HG02623 (cell line): ENCODE data around the gene STRADA.
"Not testable (repeated sequence)": the region's sequence is repeated elsewhere in the genome, so short reads cannot be mapped to it uniquely, and the experiment has no call there.

ENCODE experiments used
- ATAC-seq: cut with Tn5 transposase; IDR thresholded peaks from one replicate; pipeline ENCODE4 v1.9.1; 2021; ENCODE audit warnings: moderate library complexity; ENCODE audit not compliant: unreplicated experiment

The STRADA gene

GRCh38 chr17:63754046-63754445 lies 12.4 kb upstream of the STRADA start:
- ATAC-seq: no peak

- no peak for ATAC-seq
These were observed 11.6 kb upstream of the STRADA start for GRCh38 chr17:63753215-63753614.

GRCh38 chr17:63752707-63753106 lies 11.1 kb upstream of the STRADA start:
- no peak for ATAC-seq

- ATAC-seq: no peak
These were observed 10.2 kb upstream of the STRADA start for GRCh38 chr17:63751806-63752205.

- no peak for ATAC-seq
These were observed 524 bp downstream of the STRADA start for GRCh38 chr17:63741143-63741407.

GRCh38 chr17:63740464-63741142 lies 996 bp downstream of the STRADA start:
- ATAC-seq: no peak

GRCh38 chr17:63735691-63736090 lies 5.9 kb downstream of the STRADA start:
- no peak for ATAC-seq

- ATAC-seq: no peak
These were observed 19.2 kb downstream of the STRADA start for GRCh38 chr17:63722403-63722802.

GRCh38 chr17:63720194-63720593 lies 21.4 kb downstream of the STRADA start:
- not testable (repeated sequence) for ATAC-seq

GRCh38 chr17:63718988-63719387 lies 22.6 kb downstream of the STRADA start:
- ATAC-seq: no peak

GRCh38 chr17:63716426-63716825 lies 25.2 kb downstream of the STRADA start:
- no peak for ATAC-seq

GRCh38 chr17:63714550-63715277 lies 26.9 kb downstream of the STRADA start:
- ATAC-seq: no peak

- ATAC-seq: no peak
These were observed 32.5 kb downstream of the STRADA start for GRCh38 chr17:63709110-63709509.

- no peak for ATAC-seq
These were observed 34.4 kb downstream of the STRADA start for GRCh38 chr17:63707151-63707550.

- ATAC-seq: no peak
These were observed 35.1 kb downstream of the STRADA start for GRCh38 chr17:63706336-63707082.

GRCh38 chr17:63705657-63706056 lies 35.9 kb downstream of the STRADA start:
- ATAC-seq: no peak

- ATAC-seq: no peak
These were observed 36.8 kb downstream of the STRADA start for GRCh38 chr17:63704836-63705235.

- no peak for ATAC-seq
These were observed 37.4 kb downstream of the STRADA start for GRCh38 chr17:63704259-63704576.

- no peak for ATAC-seq
These were observed 37.9 kb downstream of the STRADA start for GRCh38 chr17:63703556-63704258.

- no peak for ATAC-seq
These were observed 38.6 kb downstream of the STRADA start for GRCh38 chr17:63703029-63703428.

GRCh38 chr17:63702721-63703015 lies 38.9 kb downstream of the STRADA start:
- no peak for ATAC-seq
